Ectodermal cell (in vitro differentiated cells): ENCODE measurements around the gene HIC1.
A peak's percentile ranks its signal among the peaks of the same experiment; 100 is the strongest.

Experiments used
- H3K27ac ChIP-seq: 2 replicates; pipeline ENCODE4 v1.7.0; 2013; ENCODE audit warnings: mild to moderate bottlenecking, low read depth, low read length; ENCODE audit not compliant: insufficient read depth, poor library complexity, severe bottlenecking
- H3K27me3 ChIP-seq: 2 replicates; pipeline ENCODE4 v1.7.0; 2013; ENCODE audit warnings: mild to moderate bottlenecking, low read length; ENCODE audit not compliant: insufficient read depth, control insufficient read depth, poor library complexity, severe bottlenecking
- H3K36me3 ChIP-seq: one replicate; pipeline ENCODE4 v1.7.0; 2013; ENCODE audit warnings: low read length; ENCODE audit not compliant: control insufficient read depth, insufficient read depth
- H3K4me1 ChIP-seq: one replicate; pipeline ENCODE4 v1.7.0; 2013; ENCODE audit warnings: low read length; ENCODE audit not compliant: control insufficient read depth, insufficient read depth
- H3K4me3 ChIP-seq: 2 replicates; pipeline ENCODE4 v1.7.0; 2013; ENCODE audit warnings: low read depth, low read length, control low read depth; ENCODE audit not compliant: insufficient read depth
- H3K9me3 ChIP-seq: 2 replicates; pipeline ENCODE4 v1.7.0; 2013; ENCODE audit warnings: mild to moderate bottlenecking, low read length, moderate library complexity; ENCODE audit not compliant: control insufficient read depth
- WGBS, 2 experiments: methylation state at CpG; one replicate each; pipeline ENCODE4 v1.1.7; 2013; ENCODE audit warnings: missing lambda C conversion rate in 2 of 2; 5-methylcytosine and 5-hydroxymethylcytosine counted together

HIC1 gene

GRCh38 chr17:2017274-2017941 lies 37.5 kb upstream of the HIC1 start:
- peaks cover 19% of the 10 kb centered on the region for H3K27me3 ChIP-seq
- no peak overlapping the region for H3K4me3 ChIP-seq
- no peaks in the 10 kb centered on the region for H3K36me3 ChIP-seq
- H3K9me3 ChIP-seq, result no peaks in the 10 kb centered on the region
- WGBS, 2 experiments, result 92% methylated on average over 19 of the region's 19 CpGs
- H3K27ac ChIP-seq, result no peak overlapping the region
- H3K4me1 ChIP-seq, result peaks cover 10% of the 10 kb centered on the region

DNA sequence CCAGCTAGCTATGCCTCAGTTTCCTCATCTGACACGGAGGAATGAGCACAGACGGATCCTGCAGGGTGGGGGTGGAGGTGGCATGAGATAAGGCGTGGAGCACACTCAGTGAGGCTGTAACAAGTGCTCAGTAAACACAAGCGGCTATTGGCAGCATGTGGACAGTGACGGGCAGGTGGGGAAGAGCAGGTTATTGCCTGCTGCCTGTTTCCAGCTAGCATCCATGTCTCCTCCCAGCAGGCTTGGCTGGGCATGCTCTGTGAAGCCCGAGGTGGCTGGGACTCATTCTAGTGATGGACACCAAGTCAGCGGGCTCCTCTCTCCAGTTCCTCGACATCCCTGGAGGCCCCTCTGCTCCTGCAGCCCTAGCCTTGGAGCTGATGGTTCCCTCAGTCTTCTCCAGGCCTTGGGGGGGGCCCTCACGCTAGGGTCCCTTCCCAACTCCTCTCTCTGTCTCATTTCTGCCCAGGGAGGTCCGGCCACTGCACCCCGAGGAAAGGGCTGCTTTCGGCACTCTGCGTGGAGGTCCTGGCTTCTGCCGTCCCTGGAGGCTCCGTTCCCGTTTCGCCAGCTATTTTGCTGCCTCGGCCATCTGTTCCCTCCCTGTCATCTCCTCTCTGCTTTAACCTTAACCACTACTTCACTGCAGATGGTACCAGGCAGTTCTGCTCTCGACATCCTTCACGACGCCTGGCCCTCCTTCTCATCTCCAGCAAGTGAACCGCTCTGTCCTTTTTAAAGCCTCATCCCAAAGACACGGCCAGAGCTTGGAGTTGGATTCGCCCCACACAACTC lies 36.0 kb upstream of the HIC1 start:
- Histone ChIP-seq H3K4me1 (peaks cover 15% of the 10 kb centered on the region), H3K27me3 (peaks cover 32% of the 10 kb centered on the region), H3K9me3 (no peaks in the 10 kb centered on the region), H3K36me3 (no peaks in the 10 kb centered on the region), H3K27ac (no peak overlapping the region), H3K4me3 (no peak overlapping the region)
- WGBS, 2 experiments, result 89 to 90% methylated on average over 24 of the region's 24 CpGs

- H3K4me1 ChIP-seq, result peaks cover 15% of the 10 kb centered on the region
Measured at GRCh38 chr17:2019723-2020122, 35.2 kb upstream of the HIC1 start.

DNA sequence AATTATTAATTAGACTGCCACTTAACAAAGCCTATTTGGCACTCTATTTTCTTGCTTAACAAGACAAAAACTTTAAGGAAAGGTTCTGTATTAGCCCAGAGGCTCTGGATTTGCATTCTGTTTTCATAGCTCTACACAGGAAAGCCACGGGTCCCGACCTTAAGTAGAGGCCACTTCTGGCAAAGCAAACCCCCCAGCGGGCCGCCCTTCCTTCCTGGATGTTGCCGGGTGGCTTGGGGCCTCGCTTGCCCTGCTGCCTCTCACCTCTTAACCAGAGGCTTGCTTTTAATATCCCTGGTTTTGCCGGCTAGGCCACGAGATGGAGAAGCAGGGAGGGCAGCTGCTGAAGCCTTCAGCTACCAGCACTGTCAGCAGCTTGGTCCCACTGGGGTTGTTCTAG lies 34.2 kb upstream of the HIC1 start:
- no peaks in the 10 kb centered on the region for H3K9me3 ChIP-seq
- H3K4me3 ChIP-seq, result no peak overlapping the region
- H3K27ac ChIP-seq, result no peak overlapping the region
- 78% methylated on average over 8 of the region's 8 CpGs for WGBS, 2 experiments
- no peaks in the 10 kb centered on the region for H3K36me3 ChIP-seq
- peaks cover 15% of the 10 kb centered on the region for H3K4me1 ChIP-seq
- peaks cover 50% of the 10 kb centered on the region for H3K27me3 ChIP-seq

More at GRCh38 chr17:2019723-2020122, 35.2 kb upstream of the HIC1 start:
- Histone ChIP-seq H3K36me3 (no peaks in the 10 kb centered on the region), H3K9me3 (no peaks in the 10 kb centered on the region), H3K27me3 (peaks cover 40% of the 10 kb centered on the region), H3K27ac (no peak overlapping the region), H3K4me3 (no peak overlapping the region)
- 89 to 95% methylated on average over 8 of the region's 8 CpGs for WGBS, 2 experiments

DNA sequence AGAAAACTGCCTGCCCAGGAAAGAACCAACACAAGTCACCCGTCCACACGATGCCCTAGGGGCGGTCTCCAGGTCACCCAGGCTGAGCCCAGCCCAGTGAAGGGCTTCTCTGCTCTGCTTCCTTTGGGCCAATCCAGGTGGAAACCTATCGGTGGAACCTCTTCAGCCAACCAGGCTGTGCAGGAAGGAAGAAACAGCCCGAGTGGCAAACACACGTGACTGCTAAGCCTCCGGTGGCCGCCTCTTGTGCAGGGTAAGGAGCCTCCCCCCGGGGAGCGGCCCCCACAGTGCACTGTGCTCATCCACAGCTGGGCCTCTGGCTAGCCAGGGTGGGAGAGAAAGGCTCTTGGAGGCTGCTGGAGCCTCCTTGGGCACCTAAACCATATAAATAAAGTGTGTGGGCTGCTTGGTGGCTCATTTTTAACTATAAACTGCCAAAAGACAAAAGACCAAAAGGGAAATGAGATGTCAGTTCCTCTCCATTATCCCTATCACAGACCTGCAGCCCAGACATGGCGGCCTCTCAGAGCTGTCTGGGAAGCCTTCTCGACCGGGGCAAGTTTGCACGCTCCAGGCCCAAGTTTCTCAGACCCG lies 32.2 kb upstream of the HIC1 start:
- peaks cover 70% of the 10 kb centered on the region for H3K27me3 ChIP-seq
- H3K9me3 ChIP-seq, result no peaks in the 10 kb centered on the region
- WGBS, 2 experiments, result 85% methylated on average over 15 of the region's 15 CpGs
- H3K4me1 ChIP-seq, result peaks cover 15% of the 10 kb centered on the region
- H3K27ac ChIP-seq, result no peak overlapping the region
- no peaks in the 10 kb centered on the region for H3K36me3 ChIP-seq
- H3K4me3 ChIP-seq, result no peak overlapping the region

GRCh38 chr17:2023256-2023655 lies 31.6 kb upstream of the HIC1 start:
- no peak overlapping the region for H3K4me3 ChIP-seq
- H3K4me1 ChIP-seq, result peaks cover 17% of the 10 kb centered on the region
- H3K27me3 ChIP-seq, result peaks cover 75% of the 10 kb centered on the region
- no peaks in the 10 kb centered on the region for H3K36me3 ChIP-seq
- no peak overlapping the region for H3K27ac ChIP-seq
- H3K9me3 ChIP-seq, result no peaks in the 10 kb centered on the region
- WGBS, 2 experiments, result 36 to 37% methylated on average over 16 of the region's 16 CpGs

DNA sequence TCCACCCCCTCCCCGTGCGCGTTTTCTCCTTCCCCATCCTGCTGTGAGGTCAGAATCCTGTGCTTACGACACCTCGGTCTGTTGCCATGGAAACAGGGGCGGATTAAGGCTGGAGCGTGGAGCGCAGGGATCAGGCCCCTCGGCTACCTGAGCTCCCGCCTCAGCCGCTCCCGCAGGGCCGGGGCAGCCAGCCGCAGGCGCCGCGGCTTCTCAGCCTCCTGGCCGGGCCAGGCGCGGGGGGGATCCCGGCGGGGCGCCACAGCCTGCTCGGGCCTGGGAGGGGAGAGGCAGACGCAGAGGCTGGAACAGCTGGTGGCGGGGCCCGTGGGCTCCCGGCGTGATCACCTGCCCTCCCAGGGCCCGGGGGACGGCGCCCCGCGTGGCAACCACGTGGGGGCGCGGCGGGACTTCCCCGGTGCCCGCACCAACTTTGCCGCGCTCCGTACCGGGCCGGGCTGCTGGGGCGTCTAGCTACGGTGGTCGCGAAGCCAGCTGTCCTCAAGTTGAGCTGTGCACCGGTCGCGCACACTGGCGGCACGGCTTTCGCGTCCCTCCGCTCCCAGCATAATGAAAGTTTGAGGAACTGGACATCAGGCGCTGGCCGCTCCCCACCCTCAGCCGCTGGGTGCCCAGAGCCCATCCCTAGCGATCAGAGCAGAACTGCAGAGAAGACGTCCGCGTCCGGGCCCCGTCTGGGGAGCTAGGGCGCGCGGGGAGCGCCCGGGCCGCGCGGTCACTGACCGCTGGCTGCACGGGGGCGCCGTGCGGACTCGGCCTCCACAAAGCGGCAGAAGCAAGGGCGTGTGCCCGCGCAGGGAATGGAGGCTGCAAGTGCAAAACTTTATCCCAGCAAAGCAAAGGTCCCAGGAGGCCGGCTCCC lies 31.0 kb upstream of the HIC1 start:
- Histone ChIP-seq H3K27me3 (peaks cover 80% of the 10 kb centered on the region), H3K4me3 (peak overlapping the region; percentile 58), H3K27ac (no peak overlapping the region), H3K9me3 (no peaks in the 10 kb centered on the region), H3K4me1 (peaks cover 20% of the 10 kb centered on the region), H3K36me3 (no peaks in the 10 kb centered on the region)
- WGBS, 2 experiments, result 1 to 2% methylated on average over 85 of the region's 85 CpGs

DNA sequence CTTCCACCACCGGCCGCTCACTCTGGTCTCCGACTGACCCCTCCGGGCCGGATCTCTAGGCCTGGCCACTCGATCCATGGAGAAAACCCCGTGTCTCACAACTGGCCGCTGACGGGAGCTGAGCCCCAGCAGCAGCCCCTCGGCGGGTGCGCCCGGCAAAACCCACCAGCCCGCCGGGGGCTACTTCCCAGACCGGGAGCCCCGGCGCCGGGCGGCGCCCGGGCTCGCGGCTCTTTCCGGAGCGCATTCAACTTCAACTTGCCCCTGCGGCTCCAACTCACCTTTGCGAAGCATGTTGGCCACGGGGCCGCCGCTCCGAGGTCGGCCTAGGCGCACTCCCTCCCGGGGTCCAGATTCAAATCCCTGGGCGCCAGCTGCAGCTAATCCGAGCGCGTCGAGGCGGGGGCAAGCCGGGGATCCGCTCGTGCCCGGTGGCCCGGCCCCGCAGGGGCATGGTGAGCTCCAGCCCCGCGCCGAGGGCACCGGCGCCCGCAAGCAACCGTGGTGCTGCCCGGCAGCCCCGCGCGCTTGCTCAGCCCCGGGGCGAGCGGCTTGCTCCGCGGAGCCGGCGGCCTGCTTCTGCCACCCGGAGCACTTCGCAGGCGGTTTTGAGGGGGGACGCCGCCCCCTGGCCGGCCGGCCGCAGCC lies 30.2 kb upstream of the HIC1 start:
- WGBS, 2 experiments, result 1% methylated on average over 73 of the region's 73 CpGs
- no peaks in the 10 kb centered on the region for H3K36me3 ChIP-seq

DNA sequence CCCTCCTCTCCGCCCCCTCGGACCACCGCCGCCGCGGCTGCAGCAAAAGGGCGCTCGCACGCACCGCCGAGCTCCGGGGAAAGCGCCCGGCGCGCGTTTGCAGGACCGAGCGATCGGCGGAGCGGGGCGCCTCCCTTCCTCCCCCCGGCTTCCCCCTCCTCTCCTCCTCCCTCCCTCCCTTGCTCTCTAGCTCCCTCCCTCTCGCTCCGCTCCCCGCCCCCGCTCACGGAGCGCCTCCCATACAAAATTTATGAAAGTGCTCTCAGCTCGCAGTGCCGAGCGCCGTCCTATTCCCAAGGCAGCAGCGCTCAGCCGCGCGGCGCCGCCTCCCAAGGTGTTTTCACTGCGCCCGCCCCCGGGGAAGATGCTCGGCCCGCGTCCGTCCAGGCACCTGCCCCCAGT lies 29.7 kb upstream of the HIC1 start, which contains the start of gene RTN4RL1:
Gene RTN4RL1, minus strand, starts transcription at position 115 of the 402 bp plus-strand sequence. CDS start 469 bp downstream, outside the sequence.
- WGBS, 2 experiments, result 0% methylated on average over 47 of the region's 47 CpGs
- H3K9me3 ChIP-seq, result no peaks in the 10 kb centered on the region
- peaks cover 21% of the 10 kb centered on the region for H3K4me1 ChIP-seq
- peaks cover 74% of the 10 kb centered on the region for H3K27me3 ChIP-seq
- peak within 1 kb of the TSS; percentile 58 for H3K4me3 ChIP-seq
- no peak within 1 kb of the TSS for H3K27ac ChIP-seq
- no peaks in the 10 kb centered on the region for H3K36me3 ChIP-seq

More for the DNA sequence above, 30.2 kb upstream of the HIC1 start:
- Histone ChIP-seq H3K4me3 (peak overlapping the region; percentile 58), H3K27ac (no peak overlapping the region), H3K9me3 (no peaks in the 10 kb centered on the region), H3K27me3 (peaks cover 80% of the 10 kb centered on the region), H3K4me1 (peaks cover 21% of the 10 kb centered on the region)
